Subcutaneous adipose tissue (tissue), 4 donors: ENCODE results near the gene TP53TG5. TPM values are rescaled to one million over a fixed set of nuclear protein-coding genes. Genes with fewer than 3 reads are reported as not detected.

ENCODE experiments used
- total RNA-seq, 4 donors: library from RNA; depleted of rRNA; stranded (reverse); fragments of >200 nt; gene quantifications; one replicate each; pipeline ENCODE4 v1.1.0, GENCODE V29; 2016
- TF ChIP-seq, protein P1 (sequence below): fragments of 450-650 bp; IDR thresholded peaks from one replicate; pipeline ENCODE4 v1.5.1; 2016; ENCODE audit warnings: low read depth, mild to moderate bottlenecking, control low read depth, antibody characterized with exemption, moderate library complexity

The TP53TG5 gene
- total RNA-seq: under 1 TPM in 1 of 4 donors, not detected in 3; 0.57 TPM

DNA sequence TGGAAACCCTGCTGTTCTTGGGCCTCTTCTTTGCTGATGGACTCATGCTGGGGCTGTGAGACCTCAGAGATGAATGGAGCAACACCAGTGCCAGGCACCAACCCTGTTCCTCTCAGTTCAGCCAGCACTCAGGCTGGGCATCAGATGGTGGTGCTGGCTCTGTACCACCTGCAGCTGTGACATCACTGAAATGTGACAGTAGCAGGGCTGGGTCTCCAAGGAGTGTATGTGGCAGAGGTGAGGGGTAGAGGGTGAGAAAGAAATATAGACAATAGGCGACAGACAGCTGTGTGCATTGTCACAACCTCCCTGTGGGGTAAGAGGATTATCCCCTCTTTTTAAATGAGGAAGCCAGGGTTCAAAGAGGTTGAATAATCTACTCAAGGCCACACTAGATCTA is at the start of gene TP53TG5:
TP53TG5 (minus strand) TSS at position 135 of the 400 bp plus-strand sequence; CDS start at position 46, 89 bp downstream.
- TF ChIP-seq, protein P1, sequence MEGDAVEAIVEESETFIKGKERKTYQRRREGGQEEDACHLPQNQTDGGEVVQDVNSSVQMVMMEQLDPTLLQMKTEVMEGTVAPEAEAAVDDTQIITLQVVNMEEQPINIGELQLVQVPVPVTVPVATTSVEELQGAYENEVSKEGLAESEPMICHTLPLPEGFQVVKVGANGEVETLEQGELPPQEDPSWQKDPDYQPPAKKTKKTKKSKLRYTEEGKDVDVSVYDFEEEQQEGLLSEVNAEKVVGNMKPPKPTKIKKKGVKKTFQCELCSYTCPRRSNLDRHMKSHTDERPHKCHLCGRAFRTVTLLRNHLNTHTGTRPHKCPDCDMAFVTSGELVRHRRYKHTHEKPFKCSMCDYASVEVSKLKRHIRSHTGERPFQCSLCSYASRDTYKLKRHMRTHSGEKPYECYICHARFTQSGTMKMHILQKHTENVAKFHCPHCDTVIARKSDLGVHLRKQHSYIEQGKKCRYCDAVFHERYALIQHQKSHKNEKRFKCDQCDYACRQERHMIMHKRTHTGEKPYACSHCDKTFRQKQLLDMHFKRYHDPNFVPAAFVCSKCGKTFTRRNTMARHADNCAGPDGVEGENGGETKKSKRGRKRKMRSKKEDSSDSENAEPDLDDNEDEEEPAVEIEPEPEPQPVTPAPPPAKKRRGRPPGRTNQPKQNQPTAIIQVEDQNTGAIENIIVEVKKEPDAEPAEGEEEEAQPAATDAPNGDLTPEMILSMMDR: no peak

DNA sequence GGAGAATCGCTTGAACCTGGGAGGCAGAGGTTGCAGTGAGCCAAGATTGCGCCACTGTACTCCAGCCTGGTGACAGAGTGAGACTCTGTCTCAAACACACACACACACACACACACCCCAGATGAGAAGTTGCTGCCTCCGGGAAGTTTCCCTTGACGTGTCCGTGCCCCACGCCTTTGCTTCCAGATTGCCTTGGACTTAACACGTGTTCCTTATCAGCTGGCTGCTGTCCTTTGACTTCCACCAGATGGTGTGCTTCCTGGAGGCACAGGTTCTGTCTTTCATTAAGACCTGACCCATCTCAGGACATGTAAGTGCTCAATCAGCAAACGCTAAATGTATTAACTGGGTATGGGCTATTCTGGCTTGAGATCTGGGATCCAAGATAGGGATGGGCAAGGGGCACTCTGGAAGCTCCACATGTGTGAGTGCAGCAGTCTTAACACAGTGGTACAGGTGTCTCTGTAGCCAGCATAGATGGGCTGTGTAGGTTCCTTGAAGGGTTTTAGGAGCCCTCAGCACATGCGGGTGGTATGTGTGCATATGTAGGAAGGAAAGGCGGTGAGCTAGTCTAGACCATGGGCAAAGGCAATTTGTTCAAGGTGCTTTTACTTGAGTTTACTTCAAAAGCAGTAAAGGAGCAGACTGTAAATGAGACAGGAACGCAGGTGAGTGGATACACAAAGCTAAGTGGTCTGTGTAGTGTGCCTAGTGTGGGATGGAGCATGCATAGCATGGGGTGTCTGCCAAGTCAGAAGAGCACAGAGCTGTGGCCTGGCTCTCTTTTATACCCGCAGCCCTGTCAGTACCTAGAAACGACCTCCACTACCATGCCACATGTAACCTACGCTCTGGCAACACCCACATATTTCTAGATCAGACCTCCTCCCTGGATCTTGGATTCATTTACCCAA is 49.4 kb upstream of the TP53TG5 start:
- TF ChIP-seq, protein P1: no peak

- TF ChIP-seq, protein P1: no peak
Observed at GRCh38 chr20:45426320-45427016, 48.3 kb upstream of the TP53TG5 start.

DNA sequence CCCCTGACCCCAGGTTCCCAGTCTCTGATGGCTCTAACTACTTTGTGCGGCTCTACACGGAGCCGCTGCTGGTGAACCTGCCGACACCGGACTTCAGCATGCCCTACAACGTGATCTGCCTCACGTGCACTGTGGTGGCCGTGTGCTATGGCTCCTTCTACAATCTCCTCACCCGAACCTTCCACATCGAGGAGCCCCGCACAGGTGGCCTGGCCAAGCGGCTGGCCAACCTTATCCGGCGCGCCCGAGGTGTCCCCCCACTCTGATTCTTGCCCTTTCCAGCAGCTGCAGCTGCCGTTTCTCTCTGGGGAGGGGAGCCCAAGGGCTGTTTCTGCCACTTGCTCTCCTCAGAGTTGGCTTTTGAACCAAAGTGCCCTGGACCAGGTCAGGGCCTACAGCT is 47.4 kb upstream of the TP53TG5 start:
- TF ChIP-seq, protein P1: no peak

DNA sequence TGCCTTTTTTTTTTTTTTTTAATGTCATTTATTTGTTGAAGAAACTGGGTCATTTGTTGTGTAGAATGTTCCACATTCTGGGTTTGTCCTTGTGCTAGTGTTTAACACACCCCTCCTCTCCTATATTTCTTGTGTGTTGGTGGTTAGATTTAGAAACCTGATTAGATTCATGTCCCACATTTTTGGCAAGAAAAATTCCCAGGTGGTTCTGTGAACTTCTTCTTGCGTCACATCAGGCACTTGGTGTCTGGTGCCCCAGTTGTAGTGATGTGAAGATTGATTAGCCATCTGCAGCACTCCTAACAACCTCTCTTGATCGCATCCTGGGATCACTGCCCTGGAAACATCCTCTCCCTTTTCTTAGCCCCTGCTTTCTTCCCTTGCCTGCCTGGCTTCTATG is 45.6 kb upstream of the TP53TG5 start:
- TF ChIP-seq, protein P1: no peak

DNA sequence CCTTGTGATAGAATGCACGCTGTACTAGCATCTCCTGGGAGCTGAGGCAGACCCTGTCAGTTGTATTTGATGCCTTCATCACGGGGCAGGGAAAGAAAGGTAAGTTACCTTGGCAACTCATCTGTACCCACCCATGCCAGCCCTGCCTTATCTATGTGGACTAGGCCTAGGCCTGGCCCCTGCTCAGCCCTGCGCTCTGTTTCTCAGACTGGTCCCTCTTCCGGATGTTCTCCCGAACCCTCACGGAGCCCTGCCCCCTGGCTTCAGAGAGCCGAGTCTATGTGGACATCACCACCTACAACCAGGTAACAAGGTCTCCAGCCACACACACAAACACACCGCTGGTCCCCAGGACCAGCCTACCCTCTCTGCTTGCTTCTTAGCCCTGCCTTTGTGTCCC is 42.0 kb upstream of the TP53TG5 start:
- TF ChIP-seq, protein P1: no peak
